ENCODE results near the gene NME4.
"Not testable (repeated sequence)": the region's sequence is repeated elsewhere in the genome, so short reads cannot be mapped to it uniquely, and the experiment has no call there.

NME4 gene

DNA sequence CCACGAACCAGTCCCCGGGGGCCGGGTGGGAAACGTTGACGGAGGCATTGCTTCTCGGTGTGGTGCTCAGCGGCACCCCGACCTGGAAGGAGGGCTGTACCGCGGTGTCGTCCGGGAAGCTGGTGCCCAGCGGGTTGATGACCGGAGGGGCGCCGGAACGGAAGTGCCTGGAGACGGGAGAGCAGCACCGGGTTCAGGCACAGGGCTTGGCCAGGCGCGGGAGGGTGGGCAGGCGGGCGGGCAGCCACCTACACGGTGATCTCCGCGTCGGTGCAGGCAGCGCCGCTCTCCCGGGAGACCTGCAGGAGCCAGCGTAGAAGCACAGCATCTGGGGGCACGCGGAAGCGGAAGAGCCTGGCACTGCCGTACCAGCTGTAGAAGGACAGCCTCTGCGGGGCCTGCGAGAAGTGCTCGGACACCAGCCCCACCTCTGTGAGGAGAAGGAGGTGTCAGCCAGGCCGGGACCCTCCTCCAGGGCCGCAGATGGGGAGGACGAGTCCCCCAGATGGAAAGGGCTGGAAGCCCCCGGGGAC lies 19.5 kb upstream of the NME4 start:
- DNase-seq, result no peak

DNA sequence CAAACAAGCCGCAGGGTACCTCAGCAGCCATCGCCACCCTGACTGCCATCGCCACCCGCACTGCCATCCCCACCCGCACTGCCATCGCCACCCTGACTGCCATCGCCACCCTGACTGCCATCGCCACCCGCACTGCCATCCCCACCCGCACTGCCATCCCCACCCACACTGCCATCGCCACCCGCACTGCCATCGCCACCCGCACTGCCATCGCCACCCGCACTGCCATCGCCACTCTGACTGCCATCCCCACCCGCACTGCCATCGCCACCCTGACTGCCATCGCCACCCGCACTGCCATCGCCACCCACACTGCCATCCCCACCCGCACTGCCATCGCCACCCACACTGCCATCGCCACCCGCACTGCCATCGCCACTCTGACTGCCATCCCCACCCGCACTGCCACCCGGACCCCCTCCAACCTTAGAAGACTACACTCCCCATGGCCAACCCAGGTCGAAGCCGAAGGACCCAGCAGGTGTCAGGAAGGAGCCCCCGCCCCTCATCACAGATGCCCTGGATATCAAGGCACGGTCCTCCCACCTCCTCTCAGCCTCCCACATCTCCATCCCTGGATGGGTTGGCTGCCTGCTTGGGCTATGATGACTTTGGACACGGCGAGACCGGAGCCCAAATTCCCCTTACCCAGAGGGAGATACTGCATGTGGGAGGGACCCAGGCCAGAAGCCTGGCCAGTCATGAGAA lies 18.7 kb upstream of the NME4 start:
- not testable (repeated sequence) for DNase-seq

DNA sequence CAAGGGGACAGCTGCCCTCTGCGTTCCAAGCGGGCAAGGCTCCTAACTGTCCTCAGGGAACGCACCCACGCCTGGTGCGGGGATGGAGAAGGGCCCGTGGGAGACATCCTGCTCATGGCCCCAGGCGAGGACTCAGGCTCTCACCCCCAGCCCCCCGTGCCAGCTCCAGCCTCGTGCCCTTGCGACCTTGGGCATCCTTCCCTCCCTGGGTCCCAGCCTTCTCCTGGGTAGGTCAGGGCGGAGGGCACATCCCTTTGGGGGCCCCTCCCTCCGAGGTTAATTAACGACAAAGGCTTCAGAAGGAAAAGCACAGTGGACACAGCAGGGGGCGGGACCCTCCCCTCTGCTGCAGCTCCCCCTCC lies 18.2 kb upstream of the NME4 start:
- no peak for DNase-seq

DNA sequence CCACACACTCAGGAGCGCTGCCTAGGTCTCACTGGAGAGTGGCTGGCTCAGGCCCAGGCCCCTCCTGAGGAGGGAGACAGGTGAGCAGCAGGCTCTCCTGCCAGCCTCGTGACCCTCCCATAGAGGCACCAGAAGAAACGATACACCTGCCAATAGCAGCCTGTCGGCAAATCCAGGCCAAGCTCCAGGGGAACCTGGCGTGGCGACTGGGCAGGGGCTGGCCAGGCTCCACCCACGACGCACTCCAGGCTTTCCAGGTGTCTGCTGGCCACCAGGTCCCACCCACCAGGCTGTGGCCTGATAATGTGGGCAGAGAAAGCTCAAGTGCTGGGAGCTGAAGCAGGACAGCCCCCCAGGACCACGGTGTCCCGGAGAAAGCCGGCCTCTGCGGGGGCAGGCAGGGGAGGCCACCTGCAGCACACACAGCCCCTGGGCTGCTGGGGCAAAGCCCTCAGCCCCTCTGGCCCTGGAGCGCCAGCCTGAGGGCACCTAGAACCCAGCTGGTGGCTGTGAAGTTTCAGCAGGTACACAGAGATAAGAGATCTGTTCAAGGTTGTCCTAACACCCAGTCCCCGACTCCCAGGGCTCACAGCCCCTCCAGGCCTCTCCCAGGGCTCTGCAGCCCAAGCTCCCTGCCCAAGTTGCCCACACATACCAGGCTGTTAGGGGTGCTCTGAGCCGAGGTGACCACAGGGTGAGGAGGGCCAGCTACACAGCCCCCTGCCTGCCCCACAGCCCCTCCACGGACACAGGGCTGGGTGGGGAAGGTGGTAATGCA lies 17.6 kb upstream of the NME4 start:
- DNase-seq, result no peak

DNA sequence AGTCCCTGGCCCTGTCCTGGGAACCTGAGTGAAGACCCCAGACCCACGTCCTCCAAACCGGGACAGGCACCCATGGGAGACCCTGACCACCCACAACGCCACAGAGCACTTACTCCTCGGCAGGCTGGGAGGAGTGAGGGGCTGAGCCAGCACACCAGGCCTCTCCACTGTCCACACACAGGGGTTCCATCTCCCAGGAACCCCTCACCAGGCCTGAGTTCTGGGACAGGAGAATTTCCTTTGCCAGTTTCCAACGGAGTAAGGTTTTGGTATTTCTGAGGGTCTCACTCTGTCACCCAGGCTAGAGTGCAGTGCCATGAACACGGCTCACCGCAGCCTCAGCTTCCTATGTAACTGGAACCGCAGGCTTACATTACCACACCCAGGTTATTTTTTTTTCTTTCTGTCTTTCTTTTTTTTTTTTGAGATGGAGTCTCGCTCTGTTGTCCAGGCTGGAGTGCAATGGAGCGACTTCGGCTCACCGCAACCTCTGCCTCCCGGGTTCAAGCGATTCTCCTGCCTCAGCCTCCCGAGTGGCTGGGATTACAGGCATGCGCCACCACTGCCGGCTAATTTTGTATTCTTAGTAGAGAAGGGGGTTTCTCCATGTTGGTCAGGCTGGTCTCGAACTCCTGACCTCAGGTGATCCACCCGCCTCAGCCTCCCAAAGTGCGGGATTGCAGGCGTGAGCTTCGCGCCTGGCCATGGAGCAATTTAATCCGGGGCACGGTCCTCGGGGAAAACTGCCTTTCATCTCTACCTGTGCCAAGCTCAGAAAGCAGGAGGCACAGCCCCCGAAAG lies 16.8 kb upstream of the NME4 start:
- DNase-seq, result no peak

DNA sequence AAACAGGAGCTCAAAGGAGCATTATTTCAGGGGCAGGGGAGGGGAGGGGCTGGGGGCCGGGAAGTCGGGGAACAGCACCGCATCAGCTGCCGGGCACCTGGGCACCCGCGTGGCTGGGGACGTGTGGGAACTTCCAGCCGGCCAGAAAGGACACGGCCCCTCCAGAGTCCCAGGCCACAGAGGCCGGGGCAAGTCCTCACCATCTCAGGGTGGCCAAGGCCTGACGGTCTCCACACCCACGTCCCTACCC lies 16.3 kb upstream of the NME4 start:
- peak in 2 of 4 experiments; percentile 42 to 44 for DNase-seq

DNA sequence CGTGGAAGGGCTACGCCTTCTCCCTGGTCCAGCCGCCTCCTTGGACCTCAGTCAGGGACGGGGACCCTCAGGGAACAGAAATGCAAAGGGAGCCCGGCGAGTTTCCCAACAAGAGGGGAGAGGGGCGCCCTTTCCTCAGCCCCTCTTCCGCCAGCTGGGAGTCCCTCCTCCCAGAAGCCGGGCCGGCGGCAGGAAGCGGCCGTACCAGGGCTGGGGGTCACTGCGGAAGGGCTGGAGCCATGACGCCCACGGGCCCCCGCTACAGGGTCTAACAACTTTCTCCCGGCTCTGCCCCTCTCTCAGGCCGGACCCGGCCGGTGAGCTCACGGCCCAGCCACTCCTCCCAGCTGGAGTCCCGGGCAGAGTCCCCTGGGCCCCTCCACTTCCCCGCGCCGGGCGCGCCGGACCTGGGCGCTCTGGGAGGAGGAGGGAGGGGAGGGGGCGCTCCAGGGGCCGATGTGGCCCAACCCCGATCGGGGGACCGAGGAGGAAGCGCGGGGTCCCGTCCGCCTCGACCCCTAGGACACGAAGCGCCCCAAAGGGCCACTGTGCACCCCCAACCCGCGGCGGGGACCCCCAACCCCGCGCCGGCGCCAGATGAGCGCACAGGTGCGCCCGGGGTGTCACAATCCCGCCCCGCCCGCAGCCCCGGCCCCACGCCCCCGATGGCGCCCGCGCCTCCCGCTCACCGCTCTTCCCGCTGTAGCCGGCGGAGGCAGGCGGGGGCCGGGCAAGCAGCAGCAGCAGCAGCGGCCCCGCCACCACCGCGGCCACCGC lies 15.8 kb upstream of the NME4 start:
- peak; percentile 22 to 48 (median 38) for DNase-seq

DNA sequence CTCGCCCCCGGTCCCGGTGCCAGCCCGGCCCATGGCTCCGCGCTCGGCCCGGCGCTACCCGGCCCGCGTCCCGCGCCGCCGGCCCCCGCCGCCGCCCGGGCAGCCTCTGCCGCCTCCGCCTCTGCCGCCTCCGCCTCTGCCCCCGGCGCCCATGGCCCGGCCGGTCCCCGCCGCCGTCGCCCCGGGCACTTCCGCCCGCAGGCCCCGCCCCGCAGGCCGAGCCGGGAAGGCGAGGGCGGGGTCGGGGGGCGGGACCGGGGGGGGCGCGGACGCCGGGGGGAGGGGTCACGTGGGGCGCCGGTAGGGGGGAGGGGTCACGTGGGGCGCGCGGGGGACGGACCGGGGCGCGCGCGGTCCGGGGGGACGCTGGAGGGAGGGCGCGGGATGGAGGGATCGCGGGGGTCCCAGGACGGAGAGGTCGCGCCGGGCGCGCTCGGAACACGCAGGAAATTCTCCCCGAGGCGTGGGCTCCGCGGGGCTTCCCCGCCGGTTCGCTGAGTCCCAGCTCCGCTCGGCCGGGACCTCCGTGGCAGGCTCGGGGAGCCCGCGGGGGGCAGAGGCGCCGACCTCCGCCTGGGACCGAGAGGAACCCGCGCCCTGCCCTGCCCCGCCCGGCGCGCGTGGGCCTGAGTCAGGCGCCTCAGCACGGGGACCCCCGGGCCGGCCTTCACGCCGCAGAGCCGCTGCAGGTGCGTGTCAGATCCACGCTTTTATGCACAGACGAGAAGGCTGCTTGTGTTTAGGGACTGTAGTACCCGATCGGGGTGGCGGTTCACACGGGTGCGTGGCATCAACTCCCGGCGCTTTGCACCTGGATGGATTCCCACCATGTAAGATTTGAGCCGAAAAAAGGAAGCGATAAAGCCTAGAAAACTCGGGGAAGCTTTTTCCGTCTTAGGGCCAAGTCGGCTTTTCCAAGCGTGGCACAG lies 14.9 kb upstream of the NME4 start, which contains the start of gene PGAP6:
PGAP6 (minus strand) TSS at position 190 of the 929 bp plus-strand sequence; CDS start at position 33, 157 bp downstream.
- DNase-seq, result peak; percentile 80 to 96 (median 88)

DNA sequence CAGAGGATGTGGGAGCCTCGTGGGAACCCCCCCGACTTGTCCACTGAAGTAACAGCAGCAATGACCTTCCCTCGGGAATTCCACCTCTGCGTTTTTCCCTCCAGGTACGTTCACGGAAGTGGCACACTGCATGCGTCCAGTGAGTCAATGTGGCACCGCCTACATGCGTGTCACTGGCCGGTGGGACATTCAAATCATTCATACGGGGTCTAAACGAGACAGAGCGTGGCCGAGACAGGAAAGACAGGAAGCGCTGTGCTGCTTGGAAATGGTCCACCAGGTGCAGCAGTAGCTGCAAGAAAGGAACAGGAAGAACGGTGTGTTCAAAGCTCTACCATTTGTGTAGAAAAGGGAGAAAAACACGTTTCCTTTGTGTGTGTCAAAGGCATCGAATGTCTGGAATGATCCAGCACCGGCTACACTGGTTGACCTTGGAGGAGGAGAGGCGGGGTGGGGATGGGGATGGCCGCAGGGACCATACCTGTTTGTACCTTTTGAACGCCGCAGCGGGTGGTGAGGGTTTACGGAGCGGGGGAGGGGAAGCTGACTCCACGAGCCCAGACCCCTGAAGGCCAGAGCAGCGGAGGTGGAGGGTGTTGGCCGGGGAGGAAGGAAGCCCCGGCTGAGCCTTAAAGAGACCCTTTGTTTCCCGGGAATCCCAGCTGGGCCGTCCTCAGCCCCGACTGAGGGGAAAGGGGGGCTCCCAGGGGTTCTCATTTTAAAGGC lies 13.5 kb upstream of the NME4 start:
- peak in 3 of 4 experiments; percentile 32 to 52 (median 33) for DNase-seq

DNA sequence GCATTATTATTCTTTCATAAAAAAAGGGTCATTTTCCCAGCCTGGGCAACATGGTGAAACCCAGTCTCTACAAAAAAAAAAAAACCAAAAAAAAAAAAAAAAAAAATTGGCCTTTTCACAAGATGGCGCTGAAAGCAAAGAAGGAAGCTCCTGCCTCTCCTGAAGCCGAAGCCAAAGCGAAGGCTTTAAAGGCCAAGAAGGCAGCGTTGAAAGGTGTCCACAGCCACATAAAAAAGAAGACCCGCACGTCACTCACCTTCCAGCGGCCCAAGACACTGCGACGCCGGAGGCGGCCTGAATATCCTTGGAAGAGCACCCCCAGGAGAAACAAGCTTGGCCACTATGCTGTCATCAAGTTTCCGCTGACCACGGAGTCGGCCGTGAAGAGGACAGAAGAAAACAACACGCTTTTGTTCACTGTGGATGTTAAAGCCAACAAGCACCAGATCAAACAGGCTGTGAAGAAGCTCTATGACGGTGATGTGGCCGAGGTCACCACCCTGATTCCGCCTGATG lies 10.3 kb upstream of the NME4 start:
- peak in 1 of 4 experiments; percentile 37 for DNase-seq

DNA sequence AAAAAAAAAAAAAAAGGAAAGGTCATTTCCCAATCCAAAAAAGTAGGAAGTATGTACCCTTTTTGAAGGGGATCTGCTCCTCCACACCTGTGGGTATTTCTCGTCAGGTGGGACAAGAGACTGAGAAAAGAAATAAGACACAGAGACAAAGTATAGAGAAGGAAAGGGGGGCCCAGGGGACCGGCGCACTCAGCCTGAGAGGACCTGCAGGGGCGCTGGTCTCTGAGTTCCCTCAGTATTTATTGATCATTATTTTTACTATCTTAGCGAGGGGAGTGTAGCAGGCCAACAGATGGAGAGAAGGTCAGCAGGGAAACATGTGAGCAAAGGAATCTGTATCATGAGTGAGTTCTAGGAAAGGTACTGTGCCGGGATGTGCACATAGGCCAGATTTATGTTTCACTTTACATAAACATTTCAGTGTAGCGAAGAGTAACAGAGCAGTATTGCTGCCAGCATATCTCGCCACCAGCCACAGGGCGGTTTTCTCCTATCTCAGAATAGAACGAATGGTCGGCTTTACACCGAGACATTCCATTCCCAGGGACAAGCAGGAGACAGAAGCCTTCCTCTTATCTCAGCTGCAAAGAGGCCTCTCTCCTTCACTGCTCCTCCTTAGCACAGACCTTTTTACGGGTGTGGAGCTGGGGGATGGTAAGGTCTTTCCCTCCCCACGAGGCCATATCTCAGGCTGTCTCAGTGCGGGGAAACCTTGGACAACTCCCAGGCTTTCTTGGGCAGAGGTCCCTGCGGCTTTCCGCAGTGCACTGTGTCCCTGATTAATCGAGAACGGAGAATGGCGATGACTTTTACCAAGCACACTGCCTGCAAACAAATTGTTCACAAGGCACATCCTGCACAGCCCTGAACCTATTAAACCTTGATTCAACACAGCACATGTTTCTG lies 9.0 kb upstream of the NME4 start:
- DNase-seq, result not testable (repeated sequence)

DNA sequence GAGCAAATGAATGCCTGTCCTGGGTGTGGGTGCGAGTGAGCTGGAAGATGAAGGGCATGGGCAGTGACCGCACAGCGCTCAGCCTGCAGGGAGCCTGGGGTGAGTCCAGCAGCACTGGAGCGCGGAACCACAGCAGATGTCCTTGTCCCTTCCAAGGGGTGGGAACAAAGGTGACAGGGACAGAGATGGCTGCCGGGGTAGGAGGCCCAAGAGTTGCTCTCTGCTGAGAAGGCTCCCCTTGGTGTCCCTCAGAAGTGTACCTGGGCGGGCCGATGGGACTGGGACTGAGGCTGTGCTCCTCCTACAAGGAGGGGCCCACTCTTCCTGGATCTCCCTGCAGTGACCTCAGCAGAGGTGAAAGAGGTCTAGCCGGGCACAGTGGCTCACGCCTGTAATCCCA lies 7.6 kb upstream of the NME4 start:
- no peak for DNase-seq

DNA sequence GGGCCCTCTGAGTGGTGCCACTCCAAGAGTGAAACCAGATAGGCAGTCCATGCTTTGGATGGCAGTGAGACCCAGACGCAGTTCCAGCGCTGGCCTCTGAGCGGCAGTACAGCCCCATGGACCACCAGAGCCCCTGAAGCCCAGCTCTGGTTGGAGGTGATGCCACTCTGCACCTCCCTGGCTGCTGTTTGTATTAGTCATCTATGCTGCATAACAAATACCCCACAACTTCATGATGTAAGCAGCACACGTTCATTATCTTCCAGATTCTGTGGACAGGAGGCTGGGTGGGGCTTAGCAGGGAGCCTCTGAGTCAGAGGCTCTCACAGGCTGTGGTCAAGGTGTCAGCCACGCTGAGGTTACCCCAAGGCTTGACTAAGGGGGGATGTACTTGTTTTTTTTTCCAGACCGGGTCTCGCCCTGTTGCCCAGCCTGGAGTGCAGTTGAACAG lies 5.1 kb upstream of the NME4 start:
- peak; percentile 48 to 70 (median 68) for DNase-seq

DNA sequence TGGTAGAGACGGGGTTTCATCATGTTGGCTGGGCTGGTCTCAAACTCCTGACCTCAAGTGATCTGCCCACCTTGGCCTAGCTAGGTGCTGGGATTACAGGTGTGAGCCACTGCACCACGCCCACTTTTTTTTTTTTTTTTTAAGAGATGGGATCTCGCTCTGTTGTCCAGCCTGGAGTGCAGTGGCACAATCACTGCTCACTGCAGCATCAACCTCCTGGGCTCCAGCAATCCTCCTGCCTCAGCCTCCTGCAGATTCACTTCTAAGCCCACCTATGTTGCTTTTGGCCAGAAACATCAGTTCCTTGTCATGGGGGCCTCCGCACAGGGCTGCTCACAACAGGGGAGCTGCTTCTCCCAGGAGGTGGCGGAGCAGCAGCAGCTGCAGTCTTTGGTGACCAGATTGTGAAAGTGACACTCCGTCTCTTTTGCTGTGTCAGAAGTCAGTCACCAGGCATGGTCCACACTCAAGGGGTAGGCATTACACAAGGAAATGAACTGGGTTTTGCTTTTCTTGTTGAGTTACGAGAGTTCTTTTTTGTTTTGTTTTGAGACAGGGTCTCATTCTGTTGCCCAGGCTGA lies 4.5 kb upstream of the NME4 start:
- peak; percentile 57 to 83 (median 67) for DNase-seq

DNA sequence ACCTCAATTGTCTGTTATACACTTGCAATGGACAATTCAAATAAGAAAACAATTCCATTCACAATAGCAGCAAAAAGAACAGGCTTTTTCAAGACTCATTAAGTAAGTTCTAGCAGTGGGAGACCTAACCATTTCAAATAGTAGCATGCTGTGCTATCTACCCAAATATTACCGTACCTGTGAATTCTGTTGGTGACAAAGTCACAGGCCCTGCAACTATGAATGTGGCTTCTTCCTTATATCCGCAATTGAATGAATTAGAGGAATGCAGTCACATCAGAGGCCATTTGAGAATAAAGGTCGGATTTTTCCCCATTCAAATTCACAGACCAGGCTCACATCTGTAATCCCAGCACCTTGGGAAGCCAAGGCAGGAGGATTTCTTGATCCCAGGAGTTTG lies 800 bp upstream of the NME4 start:
- DNase-seq, result no peak

DNA sequence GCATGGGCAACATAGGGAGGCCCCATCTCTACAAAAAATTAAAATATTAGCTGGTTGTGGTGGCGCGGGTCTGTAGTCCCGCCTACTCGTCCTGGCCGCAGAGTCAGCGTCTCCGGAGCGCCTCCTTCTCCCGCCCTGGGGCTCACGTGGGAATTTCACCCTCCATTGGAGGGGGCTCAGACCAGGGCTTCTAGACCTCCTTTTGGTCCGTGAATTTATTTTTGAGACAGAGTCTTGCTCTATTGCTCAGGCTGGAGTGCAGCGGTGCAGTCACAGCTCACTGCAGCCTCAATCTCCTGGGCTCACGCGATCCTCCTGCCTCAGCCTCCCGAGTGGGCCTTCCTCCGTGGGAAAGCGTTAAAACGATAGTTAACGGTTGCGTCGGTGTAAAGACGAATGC lies 394 bp upstream of the NME4 start:
- DNase-seq, result peak; percentile 60 to 75 (median 70)

DNA sequence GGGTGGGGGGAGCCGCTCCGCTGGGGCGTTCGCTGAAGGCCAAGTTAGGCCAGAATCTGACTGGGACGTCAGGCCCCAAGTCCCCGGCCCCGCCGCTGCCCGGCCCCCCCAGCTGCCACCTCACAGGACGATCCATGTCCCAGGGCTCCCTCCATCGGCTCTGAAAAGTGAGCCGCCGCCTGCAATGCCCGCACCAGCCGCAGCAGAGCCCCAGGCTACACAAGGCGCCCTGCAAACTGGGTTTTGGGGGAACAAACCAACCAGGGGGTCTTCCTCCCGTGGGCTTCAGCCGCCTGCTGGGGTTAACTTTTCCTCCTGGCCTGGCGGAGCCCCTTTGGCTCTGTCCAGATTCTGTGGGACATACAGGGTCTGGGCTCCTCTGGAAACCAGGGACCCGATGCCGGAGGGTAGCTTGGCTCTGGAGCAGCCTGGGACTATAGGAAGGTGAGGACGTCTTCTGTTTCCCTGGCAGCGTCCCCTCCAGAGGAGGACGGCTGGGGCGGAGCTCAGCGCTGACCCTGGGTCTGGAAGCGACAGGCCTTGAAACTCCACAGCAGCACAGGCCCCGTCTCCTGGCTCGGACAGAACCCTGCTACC lies 835 bp downstream of the NME4 start:
- peak; percentile 63 to 82 (median 68) for DNase-seq
